Activated T-cell treated with anti-CD3 and anti-CD28 coated beads, Interleukin-2, amount 50 U/mL, for 24 hours (primary cell): ENCODE data around the gene CARS2.
"Not testable (repeated sequence)": the region's sequence is repeated elsewhere in the genome, so short reads cannot be mapped to it uniquely, and the experiment has no call there.

Source experiments
- DNase-seq: peaks from one replicate; pipeline ENCODE4 v3.0.0-alpha.2; 2020
- H3K27ac Mint-ChIP-seq: 2 replicates; pipeline ENCODE4 v1.8.0; 2020; ENCODE audit warnings: mild to moderate bottlenecking, mixed read lengths
- H3K27me3 Mint-ChIP-seq: 2 replicates; pipeline ENCODE4 v1.8.0; 2020; ENCODE audit warnings: mixed read lengths
- H3K36me3 Mint-ChIP-seq: 2 replicates; pipeline ENCODE4 v1.8.0; 2020; ENCODE audit warnings: low read depth, mixed read lengths
- H3K4me1 Mint-ChIP-seq: 2 replicates; pipeline ENCODE4 v1.8.0; 2020; ENCODE audit warnings: low read depth, mixed read lengths
- H3K4me3 Mint-ChIP-seq: 2 replicates; pipeline ENCODE4 v1.8.0; 2020; ENCODE audit warnings: mild to moderate bottlenecking, moderate library complexity, mixed read lengths
- H3K9me3 Mint-ChIP-seq: 2 replicates; pipeline ENCODE4 v1.8.0; 2020; ENCODE audit warnings: mixed read lengths

Gene CARS2

DNA sequence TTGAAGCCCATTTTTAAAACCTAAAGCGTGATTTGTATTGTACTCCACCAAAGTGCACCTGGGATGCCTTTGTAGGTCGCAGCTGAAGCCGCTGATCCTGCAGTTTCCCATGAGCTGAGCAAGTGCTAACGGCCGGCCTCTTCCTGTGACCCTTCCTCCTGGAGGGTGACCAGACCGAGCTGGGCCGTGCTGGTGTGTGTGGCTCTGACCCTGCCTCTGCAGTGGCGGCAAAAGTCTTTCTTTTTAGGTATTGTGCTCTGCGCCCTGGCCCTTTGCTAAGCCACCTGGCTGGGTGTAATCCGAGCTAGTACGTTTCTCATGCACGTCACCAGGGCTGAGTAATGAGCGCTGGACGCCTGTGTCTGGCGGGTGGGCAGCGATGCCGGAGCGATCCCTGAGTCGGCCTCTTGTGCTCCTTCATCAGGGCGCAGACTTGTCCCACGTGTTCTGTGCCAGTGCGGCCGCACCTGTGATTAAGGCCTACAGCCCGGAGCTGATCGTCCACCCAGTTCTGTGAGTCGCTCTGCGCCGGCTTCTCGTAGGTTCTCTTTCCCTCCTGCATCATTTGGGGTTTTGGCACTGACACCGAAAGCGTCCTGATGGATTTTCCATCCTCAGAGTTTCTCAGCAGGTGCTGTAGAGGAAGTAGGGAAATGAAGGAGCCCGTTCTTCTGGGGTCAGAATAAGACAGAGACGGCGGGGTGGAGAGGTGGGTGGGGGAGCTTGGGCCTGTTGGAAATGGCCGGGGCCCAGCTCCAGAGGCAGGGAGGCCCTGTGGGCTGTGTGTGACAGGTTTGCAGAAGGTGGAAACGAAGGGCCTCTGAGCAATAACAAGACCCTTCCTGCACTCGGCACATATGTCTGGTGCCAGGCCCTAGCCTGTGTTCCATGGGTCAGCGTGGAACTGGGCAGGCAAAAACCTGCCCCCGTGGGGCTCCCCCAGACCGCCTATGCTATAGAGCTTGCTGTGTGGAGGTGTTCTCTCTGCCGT lies 80.9 kb downstream of the CARS2 start:
- Mint-ChIP-seq H3K4me1 (peaks cover 50% of the 10 kb centered on the region), H3K27ac (no peak overlapping the region), H3K4me3 (no peak overlapping the region), H3K36me3 (peaks cover 72% of the 10 kb centered on the region), H3K9me3 (no peaks in the 10 kb centered on the region), H3K27me3 (no peaks in the 10 kb centered on the region)
- DNase-seq = no peak

DNA sequence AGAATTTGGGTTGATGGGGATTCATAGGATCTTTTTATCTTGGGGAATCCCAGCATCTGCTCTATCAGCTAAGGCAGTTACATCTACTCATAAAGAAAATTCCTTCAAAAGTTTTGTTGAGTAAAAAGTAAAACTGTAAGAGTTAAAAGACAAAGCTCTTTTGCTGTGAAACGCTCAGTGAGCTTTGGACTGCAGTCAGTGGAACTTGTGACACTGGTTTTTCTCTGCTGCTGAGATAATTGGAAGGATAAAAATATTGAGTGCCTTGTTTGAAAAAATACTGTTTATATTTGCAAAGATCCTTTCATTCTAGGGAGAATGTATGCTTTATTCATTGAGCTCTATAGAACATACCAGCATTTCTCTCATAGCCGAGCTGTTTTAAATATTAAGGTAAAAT lies 85.3 kb downstream of the CARS2 start:
- DNase-seq = no peak
- H3K9me3 Mint-ChIP-seq = no peaks in the 10 kb centered on the region
- no peak overlapping the region for H3K4me3 Mint-ChIP-seq
- H3K27ac Mint-ChIP-seq = peak overlapping the region; percentile 37
- H3K27me3 Mint-ChIP-seq = no peaks in the 10 kb centered on the region
- peaks cover 49% of the 10 kb centered on the region for H3K4me1 Mint-ChIP-seq
- peaks cover 54% of the 10 kb centered on the region for H3K36me3 Mint-ChIP-seq

DNA sequence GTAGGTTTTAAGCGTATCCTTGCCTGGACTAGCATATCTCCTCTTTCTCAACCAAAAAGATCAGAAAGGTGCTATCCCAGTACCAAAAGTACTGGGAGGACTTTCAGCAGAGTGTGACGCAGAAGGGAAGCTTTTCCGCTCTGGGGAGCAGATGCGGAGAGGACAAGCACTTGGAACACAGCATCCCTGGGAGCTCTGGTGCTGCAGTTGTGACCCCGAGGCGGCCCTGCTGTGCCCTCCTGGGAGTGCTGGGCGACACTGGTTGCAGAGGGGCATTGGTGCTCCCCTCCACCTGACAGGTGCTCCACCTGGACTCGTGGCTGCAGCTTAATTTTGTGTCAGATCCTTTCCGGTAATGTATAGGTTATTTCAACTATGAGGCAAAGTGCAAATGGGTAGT lies 87.1 kb downstream of the CARS2 start:
- Mint-ChIP-seq H3K4me1 (peaks cover 54% of the 10 kb centered on the region), H3K9me3 (peaks cover 2% of the 10 kb centered on the region), H3K36me3 (peaks cover 45% of the 10 kb centered on the region), H3K27me3 (no peaks in the 10 kb centered on the region), H3K4me3 (no peak overlapping the region), H3K27ac (no peak overlapping the region)
- no peak for DNase-seq

DNA sequence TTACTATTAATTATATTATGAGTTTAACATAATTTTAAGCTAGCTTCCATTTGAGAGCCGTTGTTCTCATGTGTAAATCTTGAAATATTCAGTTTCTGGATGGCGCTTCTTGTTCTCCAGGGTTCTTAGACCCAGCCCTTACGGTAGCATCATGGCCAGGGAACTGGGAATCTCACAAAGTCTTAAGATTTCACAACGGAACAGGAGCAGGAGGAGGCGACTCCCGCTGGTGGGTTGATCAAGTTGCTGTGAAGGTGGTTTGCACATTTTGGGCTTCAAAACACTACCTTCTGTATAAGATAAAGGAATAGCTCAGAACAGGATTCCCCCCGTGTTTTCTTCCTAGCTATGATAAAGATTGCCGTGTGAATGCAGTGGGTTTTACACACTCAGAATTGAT lies 87.7 kb downstream of the CARS2 start:
- Mint-ChIP-seq H3K27me3 (no peaks in the 10 kb centered on the region), H3K27ac (no peak overlapping the region), H3K4me3 (no peak overlapping the region), H3K36me3 (peaks cover 39% of the 10 kb centered on the region), H3K9me3 (peaks cover 4% of the 10 kb centered on the region), H3K4me1 (peaks cover 54% of the 10 kb centered on the region)
- DNase-seq = no peak

DNA sequence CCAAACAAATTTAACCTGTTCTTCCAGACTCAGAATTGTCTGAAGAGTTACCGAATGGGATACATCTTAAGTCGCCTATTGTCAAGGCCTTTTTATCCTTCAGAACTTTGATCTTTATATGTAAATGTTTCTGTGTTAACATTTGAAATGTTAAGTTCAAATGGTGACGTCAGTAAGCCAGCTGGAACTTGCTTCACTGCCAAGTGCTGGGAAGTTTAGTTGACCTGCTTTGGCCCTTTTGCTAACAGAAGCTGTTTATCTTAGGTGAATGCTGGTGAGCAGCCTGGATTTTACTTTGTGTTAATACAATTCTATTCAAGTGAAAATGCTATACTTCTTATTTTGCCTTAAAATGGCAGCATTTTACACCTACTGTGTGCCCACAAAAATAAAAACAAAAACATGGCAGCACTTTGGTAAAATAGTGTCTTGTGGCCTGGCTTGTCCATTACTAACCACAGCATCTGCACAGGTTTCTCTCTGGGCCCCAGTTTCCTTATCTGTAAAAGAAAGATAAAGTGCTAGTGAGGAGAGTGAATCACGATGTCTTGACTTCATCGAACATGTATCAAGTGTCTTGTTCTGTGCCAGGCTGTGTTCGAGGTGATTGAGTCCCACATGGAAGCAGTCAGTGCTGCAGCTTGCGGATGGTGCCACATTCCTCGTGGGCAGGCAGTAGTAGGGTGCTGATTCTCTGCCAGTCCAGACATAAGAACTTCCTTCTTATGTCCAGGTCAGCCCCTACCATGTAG lies 88.4 kb downstream of the CARS2 start:
- no peak overlapping the region for H3K27ac Mint-ChIP-seq
- peak overlapping the region; percentile 93 for H3K4me3 Mint-ChIP-seq

DNA sequence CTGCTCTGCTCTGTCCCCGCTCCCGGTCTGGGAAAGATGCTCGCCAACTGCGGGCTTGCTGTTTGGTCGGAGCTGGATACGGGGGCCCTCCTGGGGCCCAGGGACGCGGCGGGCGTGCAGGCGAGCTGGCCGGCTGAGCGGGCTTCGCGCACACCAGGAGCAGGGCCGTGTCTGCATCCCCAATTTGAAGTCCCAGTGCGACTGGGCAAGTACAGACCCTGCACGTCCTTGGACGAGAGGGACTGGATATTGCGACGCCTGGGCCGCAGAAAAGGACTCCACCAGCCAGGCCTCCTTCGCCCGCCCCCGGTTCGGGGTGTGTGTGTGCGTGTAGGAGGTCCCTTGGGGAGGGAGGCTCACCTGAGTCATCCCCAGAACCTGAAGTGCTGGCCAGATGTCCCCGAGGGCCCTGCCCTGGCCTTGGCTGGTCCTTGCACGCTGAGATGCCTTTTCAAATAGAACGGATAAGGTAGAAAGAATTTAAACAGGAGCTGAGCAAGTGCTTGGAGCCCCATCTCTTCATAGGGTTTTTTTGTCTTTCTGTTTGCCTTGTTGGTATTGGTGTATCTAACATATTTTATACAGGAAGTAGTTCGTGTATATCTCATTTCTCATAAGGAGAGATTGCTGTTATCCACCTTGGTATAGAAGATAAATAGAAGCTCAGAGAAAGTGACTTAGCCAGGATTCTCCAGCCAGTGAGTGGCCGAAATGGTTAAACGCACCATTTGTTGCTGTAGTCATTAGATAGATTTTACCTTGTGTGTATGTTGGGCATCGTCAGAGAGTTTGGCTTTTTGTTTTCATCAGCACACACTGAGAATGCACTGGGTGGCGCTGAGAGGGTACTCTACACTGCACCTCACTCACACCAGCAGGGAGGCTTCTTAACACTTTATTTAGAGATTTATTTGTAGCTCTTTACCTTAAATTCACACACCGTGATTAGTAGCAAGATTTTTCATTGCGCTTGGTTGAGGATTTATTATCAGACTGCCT lies 89.5 kb downstream of the CARS2 start:
- no peaks in the 10 kb centered on the region for H3K27me3 Mint-ChIP-seq
- H3K9me3 Mint-ChIP-seq = peaks cover 4% of the 10 kb centered on the region
- peaks cover 50% of the 10 kb centered on the region for H3K4me1 Mint-ChIP-seq
- peak overlapping the region; percentile 85 for H3K27ac Mint-ChIP-seq
- DNase-seq = peak; percentile 58
- H3K36me3 Mint-ChIP-seq = peaks cover 25% of the 10 kb centered on the region
- H3K4me3 Mint-ChIP-seq = peak overlapping the region; percentile 93

More for the DNA sequence above, 88.4 kb downstream of the CARS2 start:
- H3K9me3 Mint-ChIP-seq = peaks cover 4% of the 10 kb centered on the region
- no peak for DNase-seq
- peaks cover 32% of the 10 kb centered on the region for H3K36me3 Mint-ChIP-seq
- peaks cover 53% of the 10 kb centered on the region for H3K4me1 Mint-ChIP-seq
- H3K27me3 Mint-ChIP-seq = no peaks in the 10 kb centered on the region

DNA sequence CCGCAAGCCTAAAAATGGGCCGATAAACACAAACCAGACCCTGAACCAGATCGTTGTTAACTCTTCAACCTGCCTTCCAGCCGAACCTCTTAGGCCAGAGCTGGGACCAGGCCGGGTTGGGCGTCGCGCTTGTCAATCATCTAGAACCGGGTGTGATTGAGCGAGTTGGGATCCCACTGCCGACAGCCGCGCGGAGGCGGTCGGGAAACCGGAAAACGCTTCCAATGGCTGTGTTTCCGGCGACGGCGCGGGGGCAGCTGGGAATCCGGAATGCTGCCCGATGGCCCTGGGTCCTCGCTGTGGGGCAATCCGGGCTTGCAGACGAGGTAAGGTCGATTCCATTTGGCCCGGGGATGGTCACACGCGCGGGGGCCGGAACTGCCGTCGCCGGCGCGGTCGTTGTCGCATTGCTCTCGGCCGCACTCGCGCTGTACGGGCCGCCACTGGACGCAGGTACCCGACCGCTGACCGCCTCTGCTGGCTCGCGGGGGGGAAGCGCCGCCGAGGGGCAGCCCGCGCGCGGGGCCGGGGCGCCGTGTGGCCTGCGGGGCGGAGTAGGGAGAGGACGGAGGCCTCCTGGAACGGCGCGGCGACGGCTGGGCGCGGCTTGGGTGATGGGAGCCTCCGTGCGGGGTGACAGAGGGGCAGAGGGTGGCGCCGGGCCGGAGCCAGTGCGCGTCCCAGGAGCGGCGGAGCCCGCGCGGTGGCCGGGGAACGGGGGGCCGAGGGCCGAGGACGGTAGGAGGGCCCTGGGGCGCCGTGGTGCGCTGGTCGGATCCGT lies 90.4 kb downstream of the CARS2 start, which contains the start of gene NAXD:
TSS of gene NAXD (plus strand) at position 224 of the 781 bp plus-strand sequence. CDS start at position 281, 57 bp downstream.
- H3K4me1 Mint-ChIP-seq = peaks cover 50% of the 10 kb centered on the region
- peaks cover 4% of the 10 kb centered on the region for H3K9me3 Mint-ChIP-seq
- peak; percentile 89 for DNase-seq
- H3K27ac Mint-ChIP-seq = peak within 1 kb of the TSS; percentile 96
- H3K4me3 Mint-ChIP-seq = peak within 1 kb of the TSS; percentile 93
- peaks cover 1% of the 10 kb centered on the region for H3K27me3 Mint-ChIP-seq
- peaks cover 25% of the 10 kb centered on the region for H3K36me3 Mint-ChIP-seq

DNA sequence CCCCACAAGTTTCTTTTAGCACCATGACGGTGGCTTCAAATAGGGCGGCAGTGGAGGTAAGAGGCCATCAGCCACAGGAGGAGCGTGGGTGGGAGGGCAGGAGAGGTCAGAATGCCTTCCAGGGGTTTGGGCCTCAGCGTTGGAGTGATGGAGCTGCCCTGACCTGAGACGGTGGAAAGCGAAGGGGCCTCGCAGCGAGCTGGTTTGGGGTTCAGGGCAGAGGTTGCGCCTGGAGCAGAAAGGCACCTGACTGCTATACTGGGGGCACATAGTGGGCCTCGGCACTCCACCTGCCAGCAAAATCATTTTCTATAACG lies 91.0 kb downstream of the CARS2 start:
- no peak for DNase-seq
- H3K4me1 Mint-ChIP-seq = peaks cover 45% of the 10 kb centered on the region
- peaks cover 4% of the 10 kb centered on the region for H3K9me3 Mint-ChIP-seq
- H3K27ac Mint-ChIP-seq = peak overlapping the region; percentile 96
- H3K27me3 Mint-ChIP-seq = peaks cover 3% of the 10 kb centered on the region
- peak overlapping the region; percentile 93 for H3K4me3 Mint-ChIP-seq
- H3K36me3 Mint-ChIP-seq = peaks cover 25% of the 10 kb centered on the region

DNA sequence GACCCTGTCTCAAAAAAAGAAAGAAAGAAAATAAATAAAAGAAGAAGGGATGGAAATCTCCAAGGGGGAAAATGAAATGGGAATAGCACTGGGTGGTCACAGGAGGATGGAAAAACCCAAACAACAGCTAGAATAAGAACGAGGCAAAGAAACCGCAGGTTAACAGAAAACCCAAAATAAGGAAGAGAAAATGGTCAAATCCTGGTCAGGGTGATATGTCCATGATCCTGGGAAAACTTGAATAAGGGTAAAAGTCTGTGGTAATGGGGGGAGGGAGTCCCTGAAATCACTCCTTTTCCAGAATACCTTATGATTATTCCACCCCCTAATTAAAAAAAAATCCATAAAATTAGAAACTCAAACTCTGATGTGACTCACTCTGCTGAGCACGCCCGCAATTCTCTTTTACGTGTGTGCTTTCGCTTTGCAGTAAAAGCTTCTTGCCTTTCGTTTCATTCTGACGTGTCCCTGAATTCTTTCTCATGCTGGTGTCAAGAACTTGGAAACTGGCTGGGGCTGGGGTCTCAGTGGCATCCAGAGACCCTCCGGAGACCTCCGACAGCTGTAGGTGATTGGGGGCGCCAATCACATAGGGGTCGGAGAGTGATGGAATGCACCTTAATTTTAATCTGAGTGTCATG lies 94.8 kb downstream of the CARS2 start:
- H3K27ac Mint-ChIP-seq = peak overlapping the region; percentile 87
- no peak for DNase-seq

DNA sequence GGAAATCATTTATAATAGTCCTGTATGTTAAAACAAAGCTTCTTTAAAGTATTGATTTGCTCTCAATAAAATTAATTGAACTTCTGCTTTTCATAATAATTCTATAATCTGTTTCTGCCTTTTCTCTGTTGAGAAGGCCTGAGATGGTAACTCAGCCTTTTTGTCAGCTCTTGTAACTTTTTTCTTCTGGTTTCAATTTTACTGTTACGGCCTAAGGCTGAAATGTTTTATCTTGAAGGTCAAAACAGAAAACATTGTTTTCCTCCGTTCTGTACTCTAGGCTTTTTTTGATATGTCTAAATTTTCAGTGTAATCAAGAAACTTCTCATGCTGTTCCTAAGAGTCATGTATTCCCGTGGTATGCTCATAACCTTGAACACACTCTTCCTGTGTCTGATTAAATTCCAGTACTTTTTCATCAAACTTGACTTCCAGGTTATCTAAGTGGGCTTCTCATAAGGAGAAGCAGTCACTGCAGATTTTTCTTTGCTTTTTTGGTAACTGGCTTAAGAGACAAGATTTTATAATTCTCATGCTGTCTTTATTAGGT lies 98.2 kb downstream of the CARS2 start:
- Mint-ChIP-seq H3K4me3 (no peak overlapping the region), H3K9me3 (no peaks in the 10 kb centered on the region), H3K36me3 (no peaks in the 10 kb centered on the region), H3K4me1 (peaks cover 10% of the 10 kb centered on the region), H3K27me3 (peaks cover 13% of the 10 kb centered on the region), H3K27ac (no peak overlapping the region)
- no peak for DNase-seq

More for the DNA sequence above, 94.8 kb downstream of the CARS2 start:
- peaks cover 3% of the 10 kb centered on the region for H3K27me3 Mint-ChIP-seq
- H3K36me3 Mint-ChIP-seq = peaks cover 6% of the 10 kb centered on the region
- peaks cover 4% of the 10 kb centered on the region for H3K9me3 Mint-ChIP-seq
- H3K4me1 Mint-ChIP-seq = peaks cover 15% of the 10 kb centered on the region
- no peak overlapping the region for H3K4me3 Mint-ChIP-seq

DNA sequence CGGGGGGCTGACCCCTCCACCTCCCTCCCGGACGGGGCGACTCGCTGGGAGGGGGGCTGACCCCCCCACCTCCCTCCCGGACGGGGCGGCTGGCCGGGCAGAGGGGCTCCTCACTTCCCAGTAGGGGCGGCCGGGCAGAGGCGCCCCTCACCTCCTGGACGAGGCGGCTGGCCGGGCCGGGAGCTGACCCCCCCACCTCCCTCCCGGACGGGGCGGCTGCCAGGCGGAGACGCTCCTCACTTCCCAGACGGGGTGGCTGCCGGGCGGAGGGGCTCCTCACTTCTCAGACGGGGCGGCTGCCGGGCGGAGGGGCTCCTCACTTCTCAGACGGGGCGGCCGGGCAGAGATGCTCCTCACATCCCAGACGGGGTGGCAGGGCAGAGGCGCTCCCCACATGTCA lies 99.6 kb downstream of the CARS2 start:
- DNase-seq, H3K4me3 Mint-ChIP-seq, H3K27ac Mint-ChIP-seq, H3K36me3 Mint-ChIP-seq, H3K9me3 Mint-ChIP-seq, H3K4me1 Mint-ChIP-seq: not testable (repeated sequence)
- H3K27me3 Mint-ChIP-seq = peaks cover 20% of the 10 kb centered on the region

DNA sequence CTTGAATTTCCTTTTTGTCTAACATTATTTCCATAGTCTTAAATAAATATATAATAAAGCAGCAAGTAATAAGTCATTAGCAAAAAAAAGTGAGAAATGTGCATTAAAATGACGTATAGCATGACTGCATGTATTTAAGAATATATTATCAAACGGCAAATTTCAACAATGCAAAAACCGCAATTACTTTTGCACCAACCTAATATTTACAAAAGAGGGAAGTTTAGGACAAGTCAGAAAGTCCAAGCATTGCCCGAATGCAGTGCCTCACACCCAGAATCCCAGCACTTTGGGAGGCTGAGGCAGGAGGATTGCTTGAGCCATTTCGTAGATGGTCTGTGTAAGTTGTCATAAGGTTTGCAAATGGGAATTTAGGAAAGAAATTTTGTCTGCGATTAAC lies 100.8 kb downstream of the CARS2 start:
- Mint-ChIP-seq H3K36me3 (no peaks in the 10 kb centered on the region), H3K9me3 (no peaks in the 10 kb centered on the region)

DNA sequence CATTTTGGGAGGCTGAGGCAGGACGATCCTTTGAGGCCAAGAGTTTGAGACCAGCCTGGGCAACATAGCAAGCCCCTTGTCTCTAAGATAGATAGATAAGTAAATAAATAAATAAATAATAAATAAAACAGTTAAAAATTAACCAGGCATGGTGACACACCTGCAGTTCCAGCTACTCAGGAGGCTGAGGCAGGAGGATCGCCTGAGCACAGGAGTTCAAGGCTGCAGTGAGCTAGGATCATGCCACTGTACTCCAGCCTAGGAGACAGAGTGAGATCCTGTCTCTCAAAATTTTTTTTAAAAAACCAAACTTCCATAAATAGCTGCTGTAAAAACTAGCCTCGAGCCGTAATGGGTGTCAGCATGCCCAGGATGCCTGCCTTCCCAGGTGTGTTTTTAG lies 104.9 kb downstream of the CARS2 start:
- no peaks in the 10 kb centered on the region for H3K36me3 Mint-ChIP-seq
- H3K4me1 Mint-ChIP-seq = no peaks in the 10 kb centered on the region
- H3K27me3 Mint-ChIP-seq = peaks cover 20% of the 10 kb centered on the region
- H3K9me3 Mint-ChIP-seq = no peaks in the 10 kb centered on the region
- no peak overlapping the region for H3K27ac Mint-ChIP-seq
- no peak for DNase-seq
- no peak overlapping the region for H3K4me3 Mint-ChIP-seq

More for the DNA sequence above, 100.8 kb downstream of the CARS2 start:
- H3K4me3 Mint-ChIP-seq = no peak overlapping the region
- no peak overlapping the region for H3K27ac Mint-ChIP-seq
- no peak for DNase-seq
- H3K27me3 Mint-ChIP-seq = peaks cover 19% of the 10 kb centered on the region
- no peaks in the 10 kb centered on the region for H3K4me1 Mint-ChIP-seq
